WTC11 (cell line): Measurements from ENCODE around the gene GATA2. TPM values are rescaled to one million over a fixed set of nuclear protein-coding genes. Genes with fewer than 3 reads are reported as not detected.

ENCODE experiments used
- ATAC-seq: fragments of 200-7000 bp; cut with Tn5 transposase; 2 replicates; pipeline ENCODE4 v1.10.0; 2021; ENCODE audit warnings: mild to moderate bottlenecking, moderate library complexity
- CTCF ChIA-PET: fragments of 300-600 bp; sonication (Branson Sonifier 250); formaldehyde crosslinking; loops from one replicate; lab custom pipeline; 2021; ENCODE audit warnings: antibody characterized with exemption; lab: Charles Lee
- POLR2A ChIA-PET: fragments of 350-600 bp; sonication (Branson Sonifier 250); formaldehyde crosslinking; loops from one replicate; lab custom pipeline; 2021; ENCODE audit warnings: antibody characterized with exemption; lab: Charles Lee
- DNase-seq: peaks from one replicate; pipeline ENCODE4 v3.0.0; 2021; ENCODE audit warnings: low spot score
- H3K27ac Mint-ChIP-seq: 2 replicates; pipeline ENCODE4 v1.8.0; 2021; ENCODE audit warnings: mixed read lengths
- H3K27me3 Mint-ChIP-seq: 2 replicates; pipeline ENCODE4 v1.8.0; 2021; ENCODE audit warnings: low read depth, mild to moderate bottlenecking, moderate library complexity, mixed read lengths
- H3K36me3 Mint-ChIP-seq: 2 replicates; pipeline ENCODE4 v1.8.0; 2021; ENCODE audit warnings: mixed read lengths
- H3K4me1 Mint-ChIP-seq: 2 replicates; pipeline ENCODE4 v1.8.0; 2022; ENCODE audit warnings: mixed read lengths
- H3K4me3 Mint-ChIP-seq: 2 replicates; pipeline ENCODE4 v1.8.0; 2021; ENCODE audit warnings: mild to moderate bottlenecking, moderate library complexity, mixed read lengths
- H3K9me3 Mint-ChIP-seq: 2 replicates; pipeline ENCODE4 v1.8.0; 2021; ENCODE audit warnings: mixed read lengths
- ARID4B ChIP-seq: sonication (generic); formaldehyde crosslinking; IDR thresholded peaks from 2 replicates; pipeline ENCODE4 v1.8.0; 2023; ENCODE audit warnings: missing genetic modification reagents, mild to moderate bottlenecking, borderline replicate concordance
- CREM ChIP-seq: sonication (generic); formaldehyde crosslinking; IDR thresholded peaks from 2 replicates; pipeline ENCODE4 v1.8.1; 2022; ENCODE audit warnings: mild to moderate bottlenecking, missing genetic modification reagents, moderate library complexity
- GTF2I ChIP-seq: fragments of 250-450 bp; sonication (Bioruptor Pico); conservative IDR thresholded peaks from 2 replicates; pipeline ENCODE4 v1.4.0; 2021; ENCODE audit warnings: mild to moderate bottlenecking
- JUN ChIP-seq: sonication (generic); formaldehyde crosslinking; IDR thresholded peaks from 2 replicates; pipeline ENCODE4 v1.8.0; 2023; ENCODE audit warnings: mild to moderate bottlenecking, missing genetic modification reagents
- MXD4 ChIP-seq: fragments of 250-450 bp; sonication (Bioruptor Pico); IDR thresholded peaks from 2 replicates; pipeline ENCODE4 v1.8.0; 2021; ENCODE audit warnings: mild to moderate bottlenecking, moderate library complexity, borderline replicate concordance
- NFATC4 ChIP-seq: fragments of 250-450 bp; sonication (Bioruptor Pico); IDR thresholded peaks from 2 replicates; pipeline ENCODE4 v1.9.0; 2021; ENCODE audit warnings: mild to moderate bottlenecking
- NR1H2 ChIP-seq: sonication (generic); formaldehyde crosslinking; IDR thresholded peaks from 2 replicates; pipeline ENCODE4 v1.9.0; 2021; ENCODE audit warnings: mild to moderate bottlenecking, moderate library complexity, missing genetic modification reagents
- NR3C1 ChIP-seq: sonication (generic); formaldehyde crosslinking; conservative IDR thresholded peaks from 2 replicates; pipeline ENCODE4 v1.8.1; 2023; ENCODE audit warnings: low read depth, mild to moderate bottlenecking, missing genetic modification reagents
- RORB ChIP-seq: fragments of 250-450 bp; sonication (Bioruptor Pico); IDR thresholded peaks from 2 replicates; pipeline ENCODE4 v1.9.0; 2021; ENCODE audit warnings: mild to moderate bottlenecking
- TP53 ChIP-seq: sonication (generic); formaldehyde crosslinking; IDR thresholded peaks from 2 replicates; pipeline ENCODE4 v1.8.1; 2023; ENCODE audit warnings: mild to moderate bottlenecking, missing genetic modification reagents
- ZBTB21 ChIP-seq: sonication (generic); formaldehyde crosslinking; IDR thresholded peaks from 2 replicates; pipeline ENCODE4 v1.8.1; 2023; ENCODE audit warnings: mild to moderate bottlenecking, missing genetic modification reagents, borderline replicate concordance
- ZBTB43 ChIP-seq: sonication (generic); formaldehyde crosslinking; IDR thresholded peaks from 2 replicates; pipeline ENCODE4 v1.8.1; 2023; ENCODE audit warnings: mild to moderate bottlenecking, missing genetic modification reagents
- ZNF121 ChIP-seq: sonication (generic); formaldehyde crosslinking; IDR thresholded peaks from 2 replicates; pipeline ENCODE4 v1.8.0; 2023; ENCODE audit warnings: missing genetic modification reagents
- ZNF138 ChIP-seq: sonication (generic); formaldehyde crosslinking; conservative IDR thresholded peaks from 2 replicates; pipeline ENCODE4 v1.8.1; 2022; ENCODE audit warnings: mild to moderate bottlenecking, moderate library complexity, missing genetic modification reagents
- ZNF423 ChIP-seq: fragments of 250-450 bp; sonication (Bioruptor Pico); IDR thresholded peaks from 2 replicates; pipeline ENCODE4 v2.1.2; 2022; ENCODE audit warnings: mild to moderate bottlenecking, moderate library complexity
- ZNF671 ChIP-seq: fragments of 250-450 bp; sonication (Bioruptor Pico); IDR thresholded peaks from 2 replicates; pipeline ENCODE4 v1.8.0; 2021; ENCODE audit warnings: mild to moderate bottlenecking
- total RNA-seq: library from RNA; stranded (reverse); gene quantifications from 3 replicates; pipeline ENCODE4 v1.2.3, GENCODE V29; 2021
- TF ChIP-seq, protein P1 (sequence below): sonication (generic); formaldehyde crosslinking; IDR thresholded peaks from 2 replicates; pipeline ENCODE4 v1.8.1; 2022; ENCODE audit warnings: missing genetic modification reagents, borderline replicate concordance
- TF ChIP-seq, protein P2 (sequence below): fragments of 250-450 bp; sonication (Bioruptor Pico); IDR thresholded peaks from 2 replicates; pipeline ENCODE4 v1.9.0; 2021; ENCODE audit warnings: mild to moderate bottlenecking, borderline replicate concordance
- TF ChIP-seq, protein P3 (sequence below): fragments of 250-450 bp; sonication (Bioruptor Pico); IDR thresholded peaks from 2 replicates; pipeline ENCODE4 v1.8.0; 2021; ENCODE audit warnings: mild to moderate bottlenecking

The GATA2 gene
- total RNA-seq, 1 experiment from 2014 or later, result 1.6 TPM

GRCh38 chr3:128539376-128539775 is 46.4 kb upstream of the GATA2 start:
- Mint-ChIP-seq H3K27ac (no peak overlapping the region), H3K9me3 (peaks cover 21% of the 10 kb centered on the region), H3K4me3 (no peak overlapping the region), H3K36me3 (peaks cover 6% of the 10 kb centered on the region)
- POLR2A ChIA-PET, result no interaction called here
- ATAC-seq, result no peak
- DNase-seq, result no peak
- TF ChIP-seq ZNF671 (CRISPR knock-in tag) (no peak), JUN (CRISPR knock-in tag) (no peak), ZNF121 (CRISPR knock-in tag) (no peak), NR1H2 (CRISPR knock-in tag) (no peak), ZBTB43 (CRISPR knock-in tag) (no peak), CREM (no peak), GTF2I (CRISPR knock-in tag) (no peak), ZNF423 (CRISPR knock-in tag) (no peak)
- TF ChIP-seq, protein P1, sequence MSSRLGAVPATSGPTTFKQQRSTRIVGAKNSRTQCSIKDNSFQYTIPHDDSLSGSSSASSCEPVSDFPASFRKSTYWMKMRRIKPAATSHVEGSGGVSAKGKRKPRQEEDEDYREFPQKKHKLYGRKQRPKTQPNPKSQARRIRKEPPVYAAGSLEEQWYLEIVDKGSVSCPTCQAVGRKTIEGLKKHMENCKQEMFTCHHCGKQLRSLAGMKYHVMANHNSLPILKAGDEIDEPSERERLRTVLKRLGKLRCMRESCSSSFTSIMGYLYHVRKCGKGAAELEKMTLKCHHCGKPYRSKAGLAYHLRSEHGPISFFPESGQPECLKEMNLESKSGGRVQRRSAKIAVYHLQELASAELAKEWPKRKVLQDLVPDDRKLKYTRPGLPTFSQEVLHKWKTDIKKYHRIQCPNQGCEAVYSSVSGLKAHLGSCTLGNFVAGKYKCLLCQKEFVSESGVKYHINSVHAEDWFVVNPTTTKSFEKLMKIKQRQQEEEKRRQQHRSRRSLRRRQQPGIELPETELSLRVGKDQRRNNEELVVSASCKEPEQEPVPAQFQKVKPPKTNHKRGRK (CRISPR knock-in tag), result no peak
- TF ChIP-seq, protein P2, sequence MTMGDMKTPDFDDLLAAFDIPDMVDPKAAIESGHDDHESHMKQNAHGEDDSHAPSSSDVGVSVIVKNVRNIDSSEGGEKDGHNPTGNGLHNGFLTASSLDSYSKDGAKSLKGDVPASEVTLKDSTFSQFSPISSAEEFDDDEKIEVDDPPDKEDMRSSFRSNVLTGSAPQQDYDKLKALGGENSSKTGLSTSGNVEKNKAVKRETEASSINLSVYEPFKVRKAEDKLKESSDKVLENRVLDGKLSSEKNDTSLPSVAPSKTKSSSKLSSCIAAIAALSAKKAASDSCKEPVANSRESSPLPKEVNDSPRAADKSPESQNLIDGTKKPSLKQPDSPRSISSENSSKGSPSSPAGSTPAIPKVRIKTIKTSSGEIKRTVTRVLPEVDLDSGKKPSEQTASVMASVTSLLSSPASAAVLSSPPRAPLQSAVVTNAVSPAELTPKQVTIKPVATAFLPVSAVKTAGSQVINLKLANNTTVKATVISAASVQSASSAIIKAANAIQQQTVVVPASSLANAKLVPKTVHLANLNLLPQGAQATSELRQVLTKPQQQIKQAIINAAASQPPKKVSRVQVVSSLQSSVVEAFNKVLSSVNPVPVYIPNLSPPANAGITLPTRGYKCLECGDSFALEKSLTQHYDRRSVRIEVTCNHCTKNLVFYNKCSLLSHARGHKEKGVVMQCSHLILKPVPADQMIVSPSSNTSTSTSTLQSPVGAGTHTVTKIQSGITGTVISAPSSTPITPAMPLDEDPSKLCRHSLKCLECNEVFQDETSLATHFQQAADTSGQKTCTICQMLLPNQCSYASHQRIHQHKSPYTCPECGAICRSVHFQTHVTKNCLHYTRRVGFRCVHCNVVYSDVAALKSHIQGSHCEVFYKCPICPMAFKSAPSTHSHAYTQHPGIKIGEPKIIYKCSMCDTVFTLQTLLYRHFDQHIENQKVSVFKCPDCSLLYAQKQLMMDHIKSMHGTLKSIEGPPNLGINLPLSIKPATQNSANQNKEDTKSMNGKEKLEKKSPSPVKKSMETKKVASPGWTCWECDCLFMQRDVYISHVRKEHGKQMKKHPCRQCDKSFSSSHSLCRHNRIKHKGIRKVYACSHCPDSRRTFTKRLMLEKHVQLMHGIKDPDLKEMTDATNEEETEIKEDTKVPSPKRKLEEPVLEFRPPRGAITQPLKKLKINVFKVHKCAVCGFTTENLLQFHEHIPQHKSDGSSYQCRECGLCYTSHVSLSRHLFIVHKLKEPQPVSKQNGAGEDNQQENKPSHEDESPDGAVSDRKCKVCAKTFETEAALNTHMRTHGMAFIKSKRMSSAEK (CRISPR knock-in tag), result no peak
- TF ChIP-seq, protein P3, sequence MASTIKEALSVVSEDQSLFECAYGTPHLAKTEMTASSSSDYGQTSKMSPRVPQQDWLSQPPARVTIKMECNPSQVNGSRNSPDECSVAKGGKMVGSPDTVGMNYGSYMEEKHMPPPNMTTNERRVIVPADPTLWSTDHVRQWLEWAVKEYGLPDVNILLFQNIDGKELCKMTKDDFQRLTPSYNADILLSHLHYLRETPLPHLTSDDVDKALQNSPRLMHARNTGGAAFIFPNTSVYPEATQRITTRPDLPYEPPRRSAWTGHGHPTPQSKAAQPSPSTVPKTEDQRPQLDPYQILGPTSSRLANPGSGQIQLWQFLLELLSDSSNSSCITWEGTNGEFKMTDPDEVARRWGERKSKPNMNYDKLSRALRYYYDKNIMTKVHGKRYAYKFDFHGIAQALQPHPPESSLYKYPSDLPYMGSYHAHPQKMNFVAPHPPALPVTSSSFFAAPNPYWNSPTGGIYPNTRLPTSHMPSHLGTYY (CRISPR knock-in tag), result no peak
- TF ChIP-seq, all 79 proteins: peak for 0
- peaks cover 36% of the 10 kb centered on the region for H3K27me3 Mint-ChIP-seq
- no peaks in the 10 kb centered on the region for H3K4me1 Mint-ChIP-seq
- CTCF ChIA-PET, result interaction anchor here (0.9 to 2.0 kb wide), 2 partner anchors 42 to 69 kb away, joined by 3 to 6 read pairs; no protein-coding TSS in a partner anchor

- no peaks in the 10 kb centered on the region for H3K4me1 Mint-ChIP-seq
- DNase-seq (no peak), ATAC-seq (no peak)
- CTCF ChIA-PET, result no interaction called here
- peaks cover 40% of the 10 kb centered on the region for H3K27me3 Mint-ChIP-seq
- no peaks in the 10 kb centered on the region for H3K36me3 Mint-ChIP-seq
- POLR2A ChIA-PET, result no interaction called here
- peaks cover 6% of the 10 kb centered on the region for H3K9me3 Mint-ChIP-seq
- H3K4me3 Mint-ChIP-seq, result no peak overlapping the region
- H3K27ac Mint-ChIP-seq, result no peak overlapping the region
- TF ChIP-seq NR1H2 (CRISPR knock-in tag) (no peak), ZBTB43 (CRISPR knock-in tag) (no peak), TP53 (CRISPR knock-in tag) (no peak), NFATC4 (CRISPR knock-in tag) (no peak), RORB (CRISPR knock-in tag) (no peak), ZBTB21 (no peak), ZNF138 (CRISPR knock-in tag) (no peak), MXD4 (CRISPR knock-in tag) (no peak), ARID4B (CRISPR knock-in tag) (no peak), NR3C1 (no peak)
These were observed 44.2 kb upstream of the GATA2 start for GRCh38 chr3:128537091-128537703.
